Ascending aorta (tissue), 2 donors: ENCODE data around the gene KIF3C. TPM values are rescaled to one million over a fixed set of nuclear protein-coding genes. Genes with fewer than 3 reads are reported as not detected.
A peak's percentile ranks its signal among the peaks of the same experiment; 100 is the strongest.

Source experiments
- DNase-seq, 2 donors: peaks; one replicate each; pipeline ENCODE4 v3.0.0-alpha.2; 2019; ENCODE audit warnings: low spot score in 2 of 2
- H3K27ac ChIP-seq, 2 donors: fragments of 200-600 bp; sonication (generic); one replicate each; pipeline ENCODE4 v1.5.1; 2016 to 2017; ENCODE audit warnings: mild to moderate bottlenecking in 1 of 2
- H3K27me3 ChIP-seq: fragments of 200-600 bp; sonication (generic); one replicate; pipeline ENCODE4 v1.5.1; 2017
- H3K36me3 ChIP-seq, 2 donors: fragments of 200-600 bp; sonication (generic); one replicate each; pipeline ENCODE4 v1.5.1; 2016
- H3K4me1 ChIP-seq, 2 donors: fragments of 200-600 bp; sonication (generic); one replicate each; pipeline ENCODE4 v1.5.1; 2016 to 2017; ENCODE audit warnings: mild to moderate bottlenecking in 1 of 2
- H3K4me3 ChIP-seq, 2 donors: fragments of 200-600 bp; sonication (generic); one replicate each; pipeline ENCODE4 v1.5.1; 2016 to 2017; ENCODE audit warnings: mild to moderate bottlenecking in 1 of 2
- H3K9me3 ChIP-seq, 2 donors: fragments of 200-600 bp; sonication (generic); one replicate each; pipeline ENCODE4 v1.5.1; 2016
- intact Hi-C: fragments of 100-400 bp; cut with DNase I; formaldehyde crosslinking; loops from one replicate; pipeline ENCODE4 v1.15.1; 2023
- total RNA-seq: library from RNA; depleted of rRNA; stranded (reverse); fragments of >200 nt; gene quantifications from one replicate; pipeline ENCODE4 v1.1.0, GENCODE V29; 2016
- TF ChIP-seq, protein P1 (sequence below), 3 experiments: fragments of 200-600 bp in 2 of 3; fragments of 450-650 bp in 1 of 3; sonication (generic) in 2 of 3; IDR thresholded peaks; one replicate each; pipeline ENCODE4 v1.5.1; 2016 to 2019; ENCODE audit warnings: antibody characterized with exemption in 3 of 3, mild to moderate bottlenecking in 1 of 3, moderate library complexity in 1 of 3

The KIF3C gene
- total RNA-seq, 1 donor from 2014 or later: 11.9 TPM

DNA sequence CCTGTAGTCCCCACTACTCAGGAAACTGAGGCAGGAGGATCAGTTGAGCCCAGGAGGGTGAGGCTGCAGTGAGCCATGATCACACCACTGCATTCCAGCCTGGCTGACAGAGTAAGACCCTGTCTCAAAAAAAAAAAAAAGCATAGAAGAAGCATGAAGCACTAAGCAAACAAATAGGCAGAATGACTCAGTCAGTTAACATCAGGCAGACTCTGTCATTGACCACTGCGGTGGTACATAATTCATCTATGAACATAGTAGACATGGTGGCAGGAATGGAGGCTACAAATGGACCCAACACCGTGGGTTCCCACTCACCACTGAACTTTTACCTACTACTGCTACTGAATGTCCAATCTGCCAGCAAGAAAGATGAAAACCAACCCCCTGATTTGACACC, 96.4 kb downstream of the KIF3C start:
- H3K27ac ChIP-seq: no peak overlapping the region
- intact Hi-C loops: no loop called here
- no peaks in the 10 kb centered on the region for H3K27me3 ChIP-seq
- TF ChIP-seq, protein P1, sequence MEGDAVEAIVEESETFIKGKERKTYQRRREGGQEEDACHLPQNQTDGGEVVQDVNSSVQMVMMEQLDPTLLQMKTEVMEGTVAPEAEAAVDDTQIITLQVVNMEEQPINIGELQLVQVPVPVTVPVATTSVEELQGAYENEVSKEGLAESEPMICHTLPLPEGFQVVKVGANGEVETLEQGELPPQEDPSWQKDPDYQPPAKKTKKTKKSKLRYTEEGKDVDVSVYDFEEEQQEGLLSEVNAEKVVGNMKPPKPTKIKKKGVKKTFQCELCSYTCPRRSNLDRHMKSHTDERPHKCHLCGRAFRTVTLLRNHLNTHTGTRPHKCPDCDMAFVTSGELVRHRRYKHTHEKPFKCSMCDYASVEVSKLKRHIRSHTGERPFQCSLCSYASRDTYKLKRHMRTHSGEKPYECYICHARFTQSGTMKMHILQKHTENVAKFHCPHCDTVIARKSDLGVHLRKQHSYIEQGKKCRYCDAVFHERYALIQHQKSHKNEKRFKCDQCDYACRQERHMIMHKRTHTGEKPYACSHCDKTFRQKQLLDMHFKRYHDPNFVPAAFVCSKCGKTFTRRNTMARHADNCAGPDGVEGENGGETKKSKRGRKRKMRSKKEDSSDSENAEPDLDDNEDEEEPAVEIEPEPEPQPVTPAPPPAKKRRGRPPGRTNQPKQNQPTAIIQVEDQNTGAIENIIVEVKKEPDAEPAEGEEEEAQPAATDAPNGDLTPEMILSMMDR (IDR thresholded peaks at IDR 0.05): no peak
- H3K4me1 ChIP-seq: no peaks in the 10 kb centered on the region
- no peak overlapping the region for H3K4me3 ChIP-seq
- DNase-seq: no peak
- no peaks in the 10 kb centered on the region for H3K9me3 ChIP-seq
- no peaks in the 10 kb centered on the region for H3K36me3 ChIP-seq

GRCh38 chr2:25881764-25882163, 100.5 kb downstream of the KIF3C start:
- Histone ChIP-seq H3K27ac (no peak overlapping the region), H3K4me1 (peaks cover 0 to 4% of the 10 kb centered on the region in 2 donors)
- intact Hi-C loops: no loop called here

DNA sequence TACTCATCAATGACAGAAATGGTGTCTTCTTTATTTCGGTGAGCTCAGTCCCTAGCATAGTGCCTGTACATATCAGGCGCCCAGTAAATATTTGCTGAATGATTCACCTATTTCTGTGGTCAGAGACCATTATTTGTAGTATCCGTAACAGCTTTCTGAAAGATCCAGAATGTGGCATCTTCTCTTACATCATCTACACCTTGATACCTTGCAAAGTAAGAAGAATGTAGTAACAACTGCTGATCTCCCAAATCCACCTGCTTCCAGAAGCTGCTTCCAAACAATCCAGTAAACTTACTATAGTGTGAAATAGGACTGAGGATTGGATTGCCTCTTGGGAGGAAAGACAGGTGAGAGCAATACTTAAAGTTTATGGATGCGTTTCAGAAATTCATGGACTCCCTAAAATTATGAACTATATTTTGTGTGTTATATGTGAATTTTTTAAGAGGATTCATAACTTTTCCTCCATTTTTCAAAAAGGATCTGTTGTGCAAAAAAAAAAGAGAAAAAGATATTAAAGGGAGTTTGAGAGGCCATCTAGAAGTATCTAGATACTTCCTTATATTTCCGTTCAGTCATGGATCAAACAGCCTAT, 103.1 kb downstream of the KIF3C start:
- H3K36me3 ChIP-seq: no peaks in the 10 kb centered on the region
- peak overlapping the region; percentile 70 to 77 for H3K4me3 ChIP-seq
- H3K27ac ChIP-seq: peak overlapping the region; percentile 81 to 90
- peaks cover 0 to 10% of the 10 kb centered on the region in 2 donors for H3K4me1 ChIP-seq
- no peaks in the 10 kb centered on the region for H3K9me3 ChIP-seq
- intact Hi-C loops: loop anchor here (2.0 to 10.0 kb wide), 7 partner anchors 26 to 907 kb away; partner anchors contain the start of genes DNAJC27, DTNB, HADHA and HADHB
- DNase-seq: no peak
- H3K27me3 ChIP-seq: no peaks in the 10 kb centered on the region
- TF ChIP-seq, protein P1 (IDR thresholded peaks at IDR 0.05): no peak

More at GRCh38 chr2:25881764-25882163, 100.5 kb downstream of the KIF3C start:
- TF ChIP-seq, protein P1 (IDR thresholded peaks at IDR 0.05): no peak
- Histone ChIP-seq H3K9me3 (no peaks in the 10 kb centered on the region), H3K4me3 (no peak overlapping the region), H3K27me3 (no peaks in the 10 kb centered on the region), H3K36me3 (no peaks in the 10 kb centered on the region)
- no peak for DNase-seq

- intact Hi-C loops: loop anchor here (2.0 to 10.0 kb wide), 7 partner anchors 26 to 906 kb away; partner anchors contain the start of genes DNAJC27, DTNB, HADHA and HADHB
Measured at GRCh38 chr2:25878361-25879132, 103.8 kb downstream of the KIF3C start, which contains the start of gene ASXL2. ASXL2 (minus strand) TSS chr2:25878487; CDS start chr2:25878222, 265 bp downstream.

More at GRCh38 chr2:25878361-25879132, 103.8 kb downstream of the KIF3C start, which contains the start of gene ASXL2:
- no peaks in the 10 kb centered on the region for H3K9me3 ChIP-seq
- H3K36me3 ChIP-seq: no peaks in the 10 kb centered on the region
- H3K27me3 ChIP-seq: no peaks in the 10 kb centered on the region
- TF ChIP-seq, protein P1 (IDR thresholded peaks at IDR 0.05): no peak
- H3K27ac ChIP-seq: peak within 1 kb of the TSS; percentile 81 to 90
- H3K4me1 ChIP-seq: peaks cover 0 to 10% of the 10 kb centered on the region in 2 donors
- peak; percentile 92 to 98 for DNase-seq
- H3K4me3 ChIP-seq: peak within 1 kb of the TSS; percentile 70 to 77
